Measurements from ENCODE around the gene PRKCE. TPM values are rescaled to one million over a fixed set of nuclear protein-coding genes. Genes with fewer than 3 reads are reported as not detected.

Gene PRKCE
- total RNA-seq, 1 experiment from 2014 or later, result 1.3 TPM

- H3K9ac ChIP-seq (ENCODE audit: extremely low read depth, insufficient read length, low read length), result no peak overlapping the region
- TF ChIP-seq CTCF (conservative IDR thresholded peaks at IDR 0.05), result peak; percentile 81
- no peaks in the 10 kb centered on the region for H3K27me3 ChIP-seq (ENCODE audit: insufficient read depth, low read length)
- no peak overlapping the region for H3K4ac ChIP-seq (ENCODE audit: low read depth, low read length)
- H2BK120ac ChIP-seq (ENCODE audit: low read depth, low read length, poor library complexity, severe bottlenecking), result no peak overlapping the region
- H2BK12ac ChIP-seq (ENCODE audit: insufficient read length, low read depth, low read length), result no peak overlapping the region
- H3K4me1 ChIP-seq (ENCODE audit: insufficient read depth, low read length), result no peaks in the 10 kb centered on the region
- no peak for DNase-seq
- H4K8ac ChIP-seq (replicated peaks; ENCODE audit: insufficient read length, low read depth, low read length), result no peak overlapping the region
- no peaks in the 10 kb centered on the region for H4K20me1 ChIP-seq (ENCODE audit: control insufficient read depth, insufficient read depth, insufficient read length)
- no peak overlapping the region for H3K18ac ChIP-seq (ENCODE audit: insufficient read length, low read depth, low read length)
- no peak overlapping the region for H3K23ac ChIP-seq (ENCODE audit: insufficient read length, low read depth, low read length)
- peaks cover 1% of the 10 kb centered on the region; the same call in 1 of the 2 replicates for H3K79me2 ChIP-seq (ENCODE audit: insufficient read depth, low read length)
- no peak overlapping the region for H3K14ac ChIP-seq (ENCODE audit: insufficient read depth, low read length)
- Mint-ChIP-seq H3K4me3 (no peak overlapping the region), H3K27me3 (ENCODE audit: low read depth) (no peaks in the 10 kb centered on the region; the same call in 1 of the 2 replicates), H3K4me1 (peaks cover 19 to 24% of the 10 kb centered on the region in 2 experiments), H3K27ac (no peak overlapping the region), H3K36me3 (ENCODE audit: insufficient read depth in 1 of 3, low read depth in 3 of 3) (peaks cover 5 to 18% (median 14%) of the 10 kb centered on the region in 3 experiments; a peak in 6 of 7 replicates), H3K9me3 (no peaks in the 10 kb centered on the region)
- H4K5ac ChIP-seq (ENCODE audit: insufficient read length, low read depth, low read length), result no peak overlapping the region
- peaks cover 5% of the 10 kb centered on the region for H3K79me1 ChIP-seq (ENCODE audit: insufficient read depth, low read depth, low read length, poor library complexity, severe bottlenecking)
- H3T11ph ChIP-seq (ENCODE audit: low read length), result no peak overlapping the region
- H3K23me2 ChIP-seq (ENCODE audit: insufficient read length, low read depth, low read length, poor library complexity, severe bottlenecking), result no peaks in the 10 kb centered on the region
- no CpG with 5 or more reads among the region's 1 CpG for WGBS (ENCODE audit: extremely low coverage, insufficient read length, low lambda C conversion rate)
- no peak overlapping the region for H2BK20ac ChIP-seq (ENCODE audit: low read depth, low read length, poor library complexity, severe bottlenecking)
- H3K9me3 ChIP-seq (ENCODE audit: control insufficient read depth, low read depth, low read length), result no peaks in the 10 kb centered on the region
- no peak overlapping the region for H2AFZ ChIP-seq (ENCODE audit: low read length)
- H4K91ac ChIP-seq (ENCODE audit: insufficient read length, low read depth, low read length), result no peak overlapping the region
- H2BK5ac ChIP-seq (ENCODE audit: insufficient read length, low read length), result no peak overlapping the region
- no peak overlapping the region for H3K4me2 ChIP-seq (ENCODE audit: insufficient read depth, insufficient read length, low read length)
- H3K56ac ChIP-seq (ENCODE audit: insufficient read length, low read depth, low read length), result no peak overlapping the region
- H2AK5ac ChIP-seq (ENCODE audit: insufficient read length, low read length), result no peak overlapping the region
- H3K27ac ChIP-seq (ENCODE audit: insufficient read length, low read depth, low read length), result no peak overlapping the region
- H2BK15ac ChIP-seq (ENCODE audit: low read depth, low read length), result no peak overlapping the region
These were observed 43.8 kb upstream of the PRKCE start for GRCh38 chr2:45607701-45608100.
